ENCODE measurements around the gene PTPRJ.
"Not testable (repeated sequence)": the region's sequence is repeated elsewhere in the genome, so short reads cannot be mapped to it uniquely, and the experiment has no call there.

Gene PTPRJ

GRCh38 chr11:48017831-48018527 lies 37.6 kb downstream of the PTPRJ start:
- no peak for DNase-seq (ENCODE audit: low read depth)

GRCh38 chr11:48018528-48019216 lies 38.3 kb downstream of the PTPRJ start:
- DNase-seq (ENCODE audit: low read depth): no peak

- no peak for DNase-seq (ENCODE audit: low read depth)
Measured at GRCh38 chr11:48019217-48019584, 38.8 kb downstream of the PTPRJ start.

- no peak for DNase-seq (ENCODE audit: low read depth)
Measured at GRCh38 chr11:48019595-48019994, 39.2 kb downstream of the PTPRJ start.

GRCh38 chr11:48020092-48020755 lies 39.9 kb downstream of the PTPRJ start:
- DNase-seq (ENCODE audit: low read depth): no peak

- not testable (repeated sequence) for DNase-seq (ENCODE audit: low read depth)
Measured at GRCh38 chr11:48021201-48021820, 41.0 kb downstream of the PTPRJ start.

GRCh38 chr11:48022445-48022844 lies 42.1 kb downstream of the PTPRJ start:
- DNase-seq (ENCODE audit: low read depth): no peak

GRCh38 chr11:48023608-48024007 lies 43.2 kb downstream of the PTPRJ start:
- DNase-seq (ENCODE audit: low read depth): not testable (repeated sequence)

- DNase-seq (ENCODE audit: low read depth): no peak
Measured at GRCh38 chr11:48024635-48025071, 44.3 kb downstream of the PTPRJ start.

- no peak for DNase-seq (ENCODE audit: low read depth)
Measured at GRCh38 chr11:48025293-48025983, 45.1 kb downstream of the PTPRJ start.

GRCh38 chr11:48025984-48026340 lies 45.6 kb downstream of the PTPRJ start:
- no peak for DNase-seq (ENCODE audit: low read depth)

- no peak for DNase-seq (ENCODE audit: low read depth)
Measured at GRCh38 chr11:48028914-48029680, 48.7 kb downstream of the PTPRJ start.

GRCh38 chr11:48029681-48030290 lies 49.4 kb downstream of the PTPRJ start:
- no peak for DNase-seq (ENCODE audit: low read depth)

- DNase-seq (ENCODE audit: low read depth): no peak
Measured at GRCh38 chr11:48031602-48032001, 51.2 kb downstream of the PTPRJ start.

- no peak for DNase-seq (ENCODE audit: low read depth)
Measured at GRCh38 chr11:48032721-48033120, 52.4 kb downstream of the PTPRJ start.

GRCh38 chr11:48033918-48034341 lies 53.6 kb downstream of the PTPRJ start:
- DNase-seq (ENCODE audit: low read depth): no peak

- no peak for DNase-seq (ENCODE audit: low read depth)
Measured at GRCh38 chr11:48034926-48035871, 54.8 kb downstream of the PTPRJ start.

- no peak for DNase-seq (ENCODE audit: low read depth)
Measured at GRCh38 chr11:48036011-48036410, 55.7 kb downstream of the PTPRJ start.

- DNase-seq (ENCODE audit: low read depth): no peak
Measured at GRCh38 chr11:48036466-48036865, 56.1 kb downstream of the PTPRJ start.
